GM21786 (cell line): ENCODE measurements around the gene DLGAP5.
A peak's percentile ranks its signal among the peaks of the same experiment; 100 is the strongest.

Experiments
- ATAC-seq: cut with Tn5 transposase; IDR thresholded peaks from one replicate; pipeline ENCODE4 v1.9.1; 2021; ENCODE audit not compliant: unreplicated experiment

DLGAP5 gene

GRCh38 chr14:55191203-55192053 is at the start of gene DLGAP5:
DLGAP5 (minus strand) TSS chr14:55191585; CDS start chr14:55189179, 2,406 bp downstream.
- ATAC-seq: peak; percentile 98

DNA sequence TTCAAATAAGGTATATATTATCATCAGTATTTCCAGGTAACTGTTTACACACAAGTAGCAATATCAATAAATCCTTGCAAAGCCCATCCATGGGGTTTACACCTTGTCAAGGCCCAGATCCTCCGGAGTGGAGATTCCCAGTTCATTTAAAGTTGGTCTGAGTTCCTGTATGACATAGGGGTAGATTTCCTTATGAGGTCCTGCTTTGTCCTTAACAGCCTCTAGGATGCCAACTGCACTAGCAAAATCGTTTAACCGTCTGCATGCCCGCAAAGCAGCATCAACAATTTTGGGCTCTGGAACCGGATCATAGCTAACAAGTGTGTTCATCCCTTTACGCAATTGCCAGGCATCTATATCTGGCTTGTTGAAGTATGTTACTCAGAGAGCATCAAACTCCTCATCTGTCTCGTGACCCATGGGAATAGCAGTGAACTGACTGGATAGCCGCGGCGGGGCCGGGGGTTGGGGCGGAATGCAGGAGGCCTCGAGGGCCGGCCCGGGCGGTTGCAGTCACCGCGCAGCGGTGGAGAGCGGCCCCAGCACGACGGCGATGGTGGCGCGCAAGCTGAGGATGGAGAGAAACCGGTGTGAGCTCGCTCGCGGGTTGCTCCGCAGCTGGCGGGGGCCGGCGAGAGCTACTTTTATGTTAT is 49.3 kb upstream of the DLGAP5 start:
- no peak for ATAC-seq

GRCh38 chr14:55239320-55239719 is 47.9 kb upstream of the DLGAP5 start:
- ATAC-seq: no peak

DNA sequence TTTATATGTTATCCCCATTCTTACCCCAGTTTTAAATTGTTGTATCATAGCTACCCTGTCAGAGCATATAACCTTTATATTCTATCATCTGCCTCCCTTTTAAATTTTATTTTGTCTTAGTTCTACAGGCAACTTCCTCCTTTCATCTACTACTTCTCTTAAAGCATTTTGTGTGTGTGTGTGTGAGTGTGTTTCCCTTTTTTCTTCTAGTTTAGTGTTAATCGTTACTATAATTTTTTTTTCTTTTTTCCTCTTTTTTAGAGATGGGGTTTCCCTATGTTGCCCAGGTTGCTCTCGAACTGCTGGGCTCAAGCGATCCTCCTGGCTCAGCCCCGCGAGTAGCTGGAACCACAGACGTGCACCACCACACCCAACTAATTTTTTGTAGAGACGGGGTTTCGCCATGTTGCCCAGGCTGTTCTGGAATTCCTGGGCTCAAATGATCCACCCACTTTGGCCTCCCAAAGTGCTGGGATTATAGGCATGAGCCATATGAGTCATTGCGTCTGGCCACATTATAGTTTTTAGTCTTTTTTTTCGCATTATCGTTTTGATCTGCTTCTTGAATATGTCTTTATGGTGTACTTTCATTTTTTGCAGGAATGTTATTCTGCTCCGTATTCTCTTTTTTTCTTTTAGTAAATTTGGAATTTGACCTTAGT is 46.8 kb upstream of the DLGAP5 start:
- no peak for ATAC-seq

GRCh38 chr14:55233591-55233990 is 42.2 kb upstream of the DLGAP5 start:
- ATAC-seq: no peak

DNA sequence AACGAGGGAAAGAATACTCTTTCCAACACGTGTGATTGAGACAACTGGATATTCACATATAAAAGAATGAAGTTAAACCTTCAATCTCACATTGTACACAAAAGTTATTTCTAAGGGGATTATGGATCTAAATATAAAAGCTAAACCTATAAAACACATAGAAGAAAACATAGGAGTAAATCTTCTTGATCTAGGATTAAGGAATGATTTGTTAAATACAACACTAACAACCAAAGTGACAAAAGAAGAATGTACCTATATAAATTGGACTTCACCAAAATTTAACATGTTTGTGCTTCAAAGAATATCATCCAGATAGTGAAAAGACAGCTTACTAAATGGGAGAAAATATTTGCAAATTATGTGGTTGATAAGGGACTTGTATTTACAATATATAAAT is 36.9 kb upstream of the DLGAP5 start:
- no peak for ATAC-seq

- no peak for ATAC-seq
These were observed 32.0 kb upstream of the DLGAP5 start for GRCh38 chr14:55223364-55223763.

GRCh38 chr14:55221968-55222367 is 30.6 kb upstream of the DLGAP5 start:
- ATAC-seq: no peak

GRCh38 chr14:55221186-55221585 is 29.8 kb upstream of the DLGAP5 start:
- no peak for ATAC-seq

DNA sequence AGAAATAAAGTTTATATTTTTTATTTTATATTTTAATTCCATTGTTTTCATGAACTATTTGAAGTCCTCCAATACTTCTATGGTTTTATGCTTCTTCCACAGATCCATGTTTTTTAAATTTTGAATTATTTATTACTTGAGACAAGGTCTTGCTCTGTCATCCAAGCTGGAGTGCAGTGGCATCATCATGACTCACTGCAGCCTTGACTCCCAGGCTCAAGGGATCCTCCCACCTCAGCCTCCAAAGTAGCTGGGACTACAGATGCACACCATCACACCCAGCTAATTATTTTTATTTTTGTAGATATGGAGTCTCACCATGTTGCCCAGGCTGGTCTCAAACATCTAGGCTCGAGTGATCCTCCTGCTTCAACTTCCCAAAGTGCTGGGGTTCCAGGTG is 28.8 kb upstream of the DLGAP5 start:
- ATAC-seq: no peak

DNA sequence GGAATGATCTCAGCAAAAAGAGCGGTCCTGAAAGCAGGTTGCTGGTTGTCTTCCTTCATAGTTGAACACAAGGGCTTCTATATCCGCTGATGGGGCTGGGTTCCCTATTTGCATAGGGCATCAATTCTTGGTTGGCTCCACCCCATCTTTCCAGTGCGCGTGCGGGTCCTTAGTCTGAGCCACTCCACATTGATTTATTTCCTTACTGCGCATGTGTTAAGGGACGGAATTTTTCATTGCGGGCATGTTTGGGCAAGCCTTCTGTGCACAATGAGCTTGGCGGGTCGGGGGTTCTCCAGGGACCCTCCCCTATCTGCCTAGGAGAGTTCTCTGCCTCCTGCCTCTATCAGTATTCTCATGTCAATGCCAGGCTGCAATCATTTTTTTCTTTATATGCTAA is 21.2 kb upstream of the DLGAP5 start:
- ATAC-seq: no peak

DNA sequence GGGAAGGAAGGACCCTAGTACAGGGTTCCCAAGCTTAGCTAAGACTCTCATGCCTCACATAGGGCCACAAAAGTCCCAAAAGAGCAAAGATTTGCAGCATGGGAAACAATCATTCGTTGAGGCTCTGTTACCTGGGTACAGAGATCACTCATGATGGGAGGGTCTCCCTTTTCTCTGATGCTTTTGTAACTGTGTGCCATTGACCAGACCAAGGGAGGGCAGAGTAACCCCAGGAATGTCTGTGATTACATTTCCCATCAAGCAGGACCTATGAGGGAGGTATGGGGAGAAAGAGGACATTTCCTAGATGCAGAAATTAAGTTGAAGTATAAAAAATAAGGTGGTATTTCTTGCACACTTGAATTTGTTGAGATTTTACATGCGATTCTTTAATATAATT is 16.4 kb upstream of the DLGAP5 start:
- ATAC-seq: no peak

DNA sequence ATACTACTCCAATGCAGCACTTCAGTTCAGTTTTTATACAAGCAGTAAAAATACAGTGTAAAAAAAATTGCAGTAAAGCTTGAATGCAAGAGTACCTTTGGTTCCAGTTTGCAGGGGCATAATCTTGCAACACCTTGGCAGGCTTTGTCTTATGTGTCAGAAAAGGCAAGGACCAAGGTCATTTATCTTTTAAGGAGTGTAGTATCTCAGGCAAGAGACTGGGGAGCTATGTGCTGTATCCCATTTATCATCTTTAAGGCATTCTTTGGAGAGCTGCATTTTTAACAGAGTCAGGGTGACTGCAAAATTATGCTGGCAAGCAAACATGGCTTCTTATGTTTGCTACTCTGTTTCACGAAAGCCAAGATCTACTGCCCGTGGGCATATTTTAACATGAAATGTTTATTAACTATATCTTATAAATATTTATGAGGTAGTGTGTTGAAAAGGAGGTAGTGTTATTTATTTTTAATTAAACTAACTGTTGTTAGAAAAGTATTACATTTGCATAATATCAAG is 14.8 kb upstream of the DLGAP5 start:
- no peak for ATAC-seq

GRCh38 chr14:55201219-55202101 is 10.1 kb upstream of the DLGAP5 start:
- no peak for ATAC-seq

- ATAC-seq: no peak
These were observed 9.3 kb upstream of the DLGAP5 start for GRCh38 chr14:55200651-55201050.

DNA sequence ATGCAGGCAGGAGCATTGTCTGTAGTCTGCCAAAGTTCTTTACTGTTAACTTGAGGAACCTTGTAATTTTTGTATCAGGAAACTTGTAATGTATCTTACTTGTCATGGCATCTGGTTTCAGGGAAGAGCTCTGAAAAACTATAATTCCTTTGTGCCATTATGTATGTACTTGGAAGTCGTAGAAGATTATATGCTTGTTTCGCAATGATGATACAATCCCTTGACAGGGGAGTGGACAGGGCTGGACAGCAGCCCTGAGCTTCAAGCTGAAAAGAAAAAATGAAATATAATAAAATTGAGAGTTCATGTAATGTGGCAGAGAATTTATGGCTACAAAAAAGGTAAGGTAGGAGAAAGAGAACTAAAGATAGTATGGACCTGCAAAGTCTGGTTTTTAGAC is 7.4 kb upstream of the DLGAP5 start:
- ATAC-seq: no peak

- no peak for ATAC-seq
These were observed 3.4 kb upstream of the DLGAP5 start for GRCh38 chr14:55194656-55195355.

DNA sequence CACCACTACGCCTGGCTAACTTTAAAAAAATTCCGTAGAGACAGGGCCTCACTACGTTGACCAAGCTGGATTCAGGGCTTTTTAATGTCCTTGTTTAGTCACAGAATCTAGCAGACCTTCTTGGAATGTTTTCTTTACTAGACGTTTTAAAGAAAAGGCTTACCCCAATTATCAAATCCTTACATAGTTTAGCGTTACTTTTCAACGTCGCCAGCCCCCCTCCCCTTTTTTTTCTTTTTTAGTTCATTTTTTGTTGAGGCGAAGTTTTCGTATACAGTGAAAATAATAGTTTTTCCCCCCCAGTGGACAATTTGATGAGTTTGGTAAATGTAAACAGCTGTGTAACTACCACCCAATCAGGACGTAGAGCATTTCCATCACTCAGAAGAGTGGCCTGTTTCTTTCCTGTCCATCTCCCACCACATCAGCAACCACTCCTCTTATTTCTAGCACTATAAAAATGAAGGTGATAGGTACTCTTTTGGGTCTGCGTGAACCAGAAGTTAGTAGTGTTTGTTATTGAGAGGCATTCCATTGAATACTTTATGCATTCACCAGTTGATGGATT is 753 bp upstream of the DLGAP5 start:
- ATAC-seq: no peak

DNA sequence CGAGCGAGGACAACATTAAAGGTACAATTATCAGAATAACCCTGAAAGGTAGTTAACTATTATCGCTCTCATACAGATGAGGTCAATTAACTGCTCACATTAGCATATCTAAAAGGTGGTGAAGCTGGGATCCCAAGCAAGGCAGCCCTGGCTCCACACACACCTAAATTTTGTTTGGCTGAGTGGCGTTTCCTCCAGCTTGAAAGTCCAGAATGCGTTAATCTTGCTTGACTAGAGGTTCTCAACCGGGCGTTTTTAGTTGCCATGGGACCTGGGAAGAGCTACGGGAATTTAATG is 531 bp downstream of the DLGAP5 start:
- ATAC-seq: no peak

DNA sequence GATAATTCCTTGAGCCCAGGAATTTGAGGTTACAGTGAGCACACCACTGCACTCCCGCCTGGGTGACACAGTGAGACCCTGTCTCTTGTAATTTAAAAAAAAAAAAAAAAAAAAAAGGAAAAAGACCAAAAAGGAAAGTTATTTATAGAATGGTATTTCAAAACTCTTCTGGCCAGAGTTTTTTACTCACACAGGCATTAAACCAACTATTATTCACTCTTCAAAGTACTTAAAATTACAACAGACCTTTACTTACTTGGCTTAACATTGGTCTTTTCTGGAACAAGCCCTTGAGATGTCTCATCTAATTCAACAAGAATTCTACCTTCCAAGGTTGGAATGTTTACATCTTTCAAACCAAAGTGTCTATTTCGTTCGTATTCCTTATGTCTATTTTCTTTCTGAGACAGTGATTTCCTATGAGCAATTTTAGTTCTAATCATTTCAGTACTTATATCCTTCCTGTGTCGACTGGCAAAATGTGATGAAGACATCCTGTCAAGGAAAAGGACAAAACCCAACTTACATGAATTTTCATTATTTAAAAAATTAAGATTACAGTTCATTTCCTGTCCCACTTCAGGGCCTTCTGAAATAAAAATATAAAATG is 2.6 kb downstream of the DLGAP5 start:
- no peak for ATAC-seq
